Cortex of kidney (tissue), 1 donor: ENCODE measurements around the gene GALNT2.

Experiments
- DNase-seq: peaks from one replicate; lab custom pipeline; 2025; lab: John Stamatoyannopoulos, UW

Gene GALNT2

DNA sequence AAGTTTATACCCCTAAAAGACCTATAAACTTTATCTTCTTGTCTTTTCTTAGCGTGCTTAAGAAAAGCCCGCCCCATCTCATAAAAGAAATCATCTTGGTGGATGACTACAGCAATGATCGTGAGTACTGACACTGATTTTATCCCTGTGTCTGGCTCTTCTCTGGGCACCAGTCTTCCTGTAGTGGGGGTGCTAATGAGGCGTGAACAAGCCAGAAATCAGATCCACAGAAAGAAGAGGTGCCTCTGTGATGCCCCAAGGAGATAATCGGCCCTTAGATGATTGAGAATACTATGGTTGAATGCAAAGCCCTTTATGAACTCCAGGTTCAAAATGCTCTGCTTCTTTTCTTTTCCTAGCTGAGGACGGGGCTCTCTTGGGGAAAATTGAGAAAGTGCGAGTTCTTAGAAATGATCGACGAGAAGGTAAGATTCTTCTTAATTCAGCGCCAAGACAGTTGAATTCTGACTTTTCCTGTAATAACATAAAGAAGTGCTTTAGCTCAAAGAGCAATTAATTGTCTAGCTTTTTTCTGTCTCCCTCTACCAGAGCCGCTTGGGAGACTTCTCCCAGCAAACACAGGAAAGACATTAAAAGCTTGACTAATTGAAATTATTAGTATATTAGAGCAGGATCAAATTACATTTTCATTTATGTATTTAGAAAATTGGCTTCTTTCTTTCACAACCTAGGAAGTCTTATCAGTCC, 169.4 kb downstream of the GALNT2 start:
- DNase-seq = no peak

DNA sequence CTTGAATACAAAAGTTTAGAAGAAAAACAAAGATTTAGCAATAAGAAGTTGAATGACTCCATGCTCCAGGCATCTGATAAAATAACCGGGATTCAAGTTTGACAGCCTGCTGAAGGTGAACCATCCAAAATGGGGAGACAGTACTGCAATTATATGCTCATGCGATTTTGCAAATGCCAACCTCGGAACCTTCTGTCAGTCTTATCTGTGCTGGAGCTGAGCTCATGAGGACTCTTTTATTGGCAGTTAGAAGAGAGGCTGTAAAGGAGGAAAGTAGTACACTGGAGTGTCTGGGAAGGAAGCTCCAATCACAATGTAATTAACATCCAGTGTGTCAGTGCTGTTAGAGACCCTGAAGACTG, 170.0 kb downstream of the GALNT2 start:
- DNase-seq = no peak

DNA sequence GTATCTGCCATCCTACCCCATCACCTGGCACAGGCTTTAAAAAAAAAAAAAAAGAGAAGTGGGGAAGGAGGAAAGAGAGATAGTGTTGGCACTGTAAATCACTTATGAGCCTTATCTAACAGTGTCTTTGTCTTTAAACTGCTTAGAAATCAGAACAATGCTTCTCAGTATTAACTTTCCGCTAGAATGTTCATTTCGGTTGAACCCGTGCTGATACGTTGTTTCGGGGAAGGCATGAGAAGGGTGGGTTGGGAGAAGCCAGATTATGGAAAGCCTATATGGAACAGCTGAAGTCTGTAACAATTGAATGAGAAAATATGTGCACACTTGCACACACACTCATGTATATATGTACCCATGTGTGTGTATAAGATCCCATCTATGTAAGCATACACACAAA, 170.8 kb downstream of the GALNT2 start:
- DNase-seq = no peak

DNA sequence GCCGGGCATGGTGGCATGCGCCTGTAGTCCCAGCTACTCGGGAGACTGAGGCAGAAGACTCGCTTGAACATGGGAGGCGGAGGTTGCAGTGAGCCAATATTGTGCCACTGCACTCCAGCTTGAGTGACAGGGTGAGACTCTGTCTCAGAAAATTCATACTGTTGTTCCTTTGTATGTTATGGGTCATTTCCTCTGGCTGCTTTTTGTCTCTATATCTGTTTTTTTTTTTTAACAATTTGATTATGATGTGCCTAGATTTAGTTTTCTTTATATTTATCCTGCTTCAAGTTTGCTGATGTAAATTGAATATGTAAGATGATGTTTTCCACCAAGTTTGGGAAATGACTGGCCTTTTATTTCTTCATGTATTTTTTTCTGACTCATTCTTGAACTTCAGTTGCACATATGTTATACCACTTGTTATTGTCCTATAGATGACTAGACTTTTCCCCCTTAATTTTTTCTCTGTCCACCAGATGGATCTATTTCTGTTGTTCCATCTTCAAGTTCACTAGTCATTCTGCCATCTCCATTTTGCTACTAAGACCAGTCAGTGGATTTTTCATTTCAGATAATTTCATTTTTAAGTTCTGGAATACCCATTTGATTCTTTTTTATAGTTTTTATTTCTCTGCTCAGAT, 173.5 kb downstream of the GALNT2 start:
- DNase-seq = no peak

DNA sequence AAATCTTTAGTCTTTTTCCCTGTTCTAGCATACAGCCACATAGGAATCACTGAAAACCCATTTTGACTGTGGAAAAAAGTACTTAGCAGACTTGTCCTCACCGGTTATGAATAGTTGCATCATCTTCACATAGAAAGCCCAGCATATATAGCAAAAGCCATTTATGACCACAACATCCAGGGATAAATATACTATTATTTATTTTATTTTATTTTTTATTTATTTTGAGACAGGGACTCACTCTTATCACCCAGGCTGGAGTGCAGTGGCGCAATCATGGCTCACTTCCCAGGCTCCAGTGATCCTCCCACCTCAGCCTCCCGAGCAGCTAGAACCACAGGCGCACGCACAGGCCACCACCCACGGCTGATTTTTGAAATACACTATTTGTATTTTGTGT, 175.3 kb downstream of the GALNT2 start:
- no peak for DNase-seq

DNA sequence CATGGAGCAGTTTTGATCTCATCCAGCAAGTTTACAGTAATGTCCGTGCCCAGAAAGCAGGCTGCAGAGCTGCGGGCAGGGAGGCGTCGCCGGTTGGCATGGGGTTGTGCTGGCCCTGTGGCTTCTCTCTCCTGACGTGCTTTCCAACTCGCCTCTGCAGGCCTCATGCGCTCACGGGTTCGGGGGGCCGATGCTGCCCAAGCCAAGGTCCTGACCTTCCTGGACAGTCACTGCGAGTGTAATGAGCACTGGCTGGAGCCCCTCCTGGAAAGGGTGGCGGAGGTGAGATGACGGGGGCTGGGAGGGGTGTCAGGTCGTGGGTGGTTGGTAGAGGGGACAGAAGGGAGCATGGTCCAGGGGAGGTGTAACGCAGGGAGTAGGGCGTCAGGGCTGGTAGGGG, 176.1 kb downstream of the GALNT2 start:
- no peak for DNase-seq

DNA sequence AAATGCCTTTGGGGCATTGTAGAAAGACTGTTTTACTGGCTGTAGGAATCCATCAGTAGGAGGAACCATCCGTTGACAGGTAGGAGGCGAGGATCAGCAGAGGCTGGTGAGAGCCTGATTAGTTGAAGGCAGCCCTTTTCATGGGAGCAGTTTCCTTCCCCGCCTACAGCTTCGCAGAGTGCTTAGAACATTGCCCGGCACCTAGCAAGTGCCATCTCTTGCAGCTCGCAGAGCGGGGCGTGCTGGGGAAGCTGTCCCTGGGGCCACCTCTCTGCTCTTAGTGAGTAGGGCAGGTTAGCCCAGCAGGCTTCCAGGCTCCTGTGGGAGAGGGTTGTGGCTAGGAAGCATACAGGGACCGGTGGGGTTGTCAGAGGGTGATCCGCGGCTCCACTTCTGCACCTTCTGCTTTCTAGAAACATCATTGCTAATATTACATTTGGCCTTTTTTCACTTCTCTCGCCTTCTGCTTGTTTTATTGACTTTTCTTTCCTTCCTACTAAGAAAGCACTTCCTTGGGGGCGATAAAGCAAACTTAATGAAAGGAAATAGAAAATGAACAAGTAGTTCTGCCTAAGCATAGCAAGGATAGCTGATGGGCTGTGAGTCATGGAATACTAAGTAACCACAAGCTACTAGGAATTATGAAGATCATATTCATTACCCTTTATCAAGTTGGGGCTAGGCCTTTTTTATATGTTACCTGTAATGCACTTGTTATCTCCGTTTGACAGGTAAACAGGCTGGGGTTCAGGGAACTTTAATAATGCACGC, 176.7 kb downstream of the GALNT2 start:
- no peak for DNase-seq

DNA sequence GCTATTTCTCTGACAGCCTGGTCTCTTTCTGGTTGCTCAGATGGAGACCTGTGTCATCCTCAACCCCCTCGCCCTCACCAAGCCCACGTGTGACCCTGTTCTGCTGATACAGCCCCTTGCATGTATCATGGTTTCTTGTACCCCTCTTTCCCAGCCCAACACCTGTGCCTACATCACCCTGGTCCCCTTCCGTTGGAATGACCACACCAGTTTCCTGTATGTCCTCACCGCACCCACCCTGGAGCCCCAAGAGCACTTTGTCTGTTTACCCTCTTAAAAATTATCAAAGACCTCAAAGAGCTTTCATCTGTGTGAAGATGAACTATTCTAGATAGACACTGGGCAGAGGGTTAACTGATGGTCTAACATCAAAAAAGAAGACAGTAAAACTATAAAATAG, 179.5 kb downstream of the GALNT2 start:
- no peak for DNase-seq

DNA sequence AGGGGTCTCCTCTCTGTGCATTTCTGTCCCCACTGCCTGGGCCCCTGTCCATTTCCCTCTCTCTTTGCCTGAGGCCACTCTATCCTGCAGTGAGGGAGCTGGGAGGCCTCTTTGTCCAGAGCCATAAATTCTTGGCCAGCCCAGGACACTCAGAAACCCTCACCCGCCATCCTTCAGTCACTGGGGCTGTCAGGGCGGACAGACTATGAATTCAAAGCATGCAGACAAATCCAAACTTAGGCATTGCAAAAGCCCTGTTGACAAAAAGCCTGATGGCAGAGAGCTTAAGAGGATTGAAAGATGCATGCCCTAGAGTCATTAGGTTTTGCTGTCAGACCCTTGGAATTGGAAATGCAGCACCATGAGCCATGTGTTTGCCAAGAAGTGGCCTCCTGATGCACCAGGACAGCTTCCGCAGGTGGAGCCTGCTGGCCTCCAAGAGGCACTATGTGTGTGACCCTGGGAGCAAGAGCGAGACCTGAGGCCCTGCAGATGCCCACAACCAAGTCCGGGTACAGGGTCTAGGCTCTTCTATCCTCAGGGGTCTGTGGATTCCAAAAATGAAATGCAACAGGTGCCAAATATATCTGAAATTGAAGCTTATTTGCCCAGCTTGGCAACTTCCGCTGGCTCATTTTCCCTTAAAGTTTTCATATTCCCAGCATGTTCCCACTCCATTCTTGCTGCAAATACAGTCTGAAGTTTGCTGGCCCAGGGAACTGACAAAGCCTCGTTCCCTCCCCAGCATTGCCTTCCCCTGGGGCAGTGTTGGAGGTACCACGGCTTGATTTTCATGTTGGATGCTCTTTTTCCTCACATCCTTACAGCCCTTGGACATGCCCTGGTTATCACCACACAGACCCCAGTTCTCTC, 181.2 kb downstream of the GALNT2 start:
- DNase-seq = no peak

DNA sequence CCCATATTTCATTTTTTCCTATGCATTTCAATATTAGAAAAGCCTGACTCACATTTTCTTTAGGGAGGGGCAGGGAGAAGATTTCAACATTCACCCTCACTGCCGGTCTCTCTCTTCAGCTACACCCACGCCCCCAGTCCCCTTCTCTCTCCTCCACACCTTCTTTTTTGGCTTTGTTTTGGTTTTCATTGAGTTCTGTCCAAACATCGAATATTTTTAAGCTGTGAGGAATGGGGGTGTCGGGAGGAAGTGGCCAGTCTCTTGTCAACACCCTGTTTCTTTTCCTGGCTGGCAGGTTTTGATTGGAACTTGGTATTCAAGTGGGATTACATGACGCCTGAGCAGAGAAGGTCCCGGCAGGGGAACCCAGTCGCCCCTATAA, 181.8 kb downstream of the GALNT2 start:
- no peak for DNase-seq

DNA sequence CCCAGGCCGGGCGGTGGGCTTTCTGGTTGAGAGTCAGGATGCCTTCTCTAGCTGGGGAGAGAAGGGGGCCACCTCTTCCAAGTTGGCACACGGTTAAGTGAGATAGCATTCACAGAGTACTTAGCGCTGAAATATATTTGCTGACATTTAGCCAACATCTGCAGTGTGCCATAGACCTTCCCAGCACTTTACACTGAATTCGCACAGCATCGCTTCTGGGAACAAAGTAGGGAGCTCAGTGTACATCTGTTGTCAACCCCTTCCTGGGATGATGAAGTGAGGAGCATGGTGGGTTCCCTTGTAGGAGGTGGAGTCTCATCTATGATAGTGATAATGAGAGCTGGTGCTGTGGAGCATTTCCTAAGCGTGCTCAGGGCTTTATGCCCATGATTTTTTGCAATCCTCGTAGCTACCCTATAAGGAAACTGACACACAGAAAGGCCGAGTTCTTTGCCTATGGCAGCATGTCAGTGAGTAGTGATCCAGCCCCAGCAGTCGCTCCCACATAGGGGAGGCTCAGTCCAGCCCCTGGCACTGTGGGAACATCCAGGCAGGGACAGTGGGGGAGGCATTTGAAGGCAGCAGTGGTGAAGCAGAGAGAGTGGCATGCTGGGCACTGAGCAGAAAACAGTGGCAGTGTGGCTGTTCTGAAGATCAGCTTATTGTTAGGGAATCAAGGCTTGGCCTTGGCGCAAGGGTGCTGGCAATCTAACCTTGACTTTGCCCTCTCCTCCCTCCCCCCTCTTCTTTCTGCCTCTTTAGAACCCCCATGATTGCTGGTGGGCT, 182.8 kb downstream of the GALNT2 start:
- DNase-seq = no peak

DNA sequence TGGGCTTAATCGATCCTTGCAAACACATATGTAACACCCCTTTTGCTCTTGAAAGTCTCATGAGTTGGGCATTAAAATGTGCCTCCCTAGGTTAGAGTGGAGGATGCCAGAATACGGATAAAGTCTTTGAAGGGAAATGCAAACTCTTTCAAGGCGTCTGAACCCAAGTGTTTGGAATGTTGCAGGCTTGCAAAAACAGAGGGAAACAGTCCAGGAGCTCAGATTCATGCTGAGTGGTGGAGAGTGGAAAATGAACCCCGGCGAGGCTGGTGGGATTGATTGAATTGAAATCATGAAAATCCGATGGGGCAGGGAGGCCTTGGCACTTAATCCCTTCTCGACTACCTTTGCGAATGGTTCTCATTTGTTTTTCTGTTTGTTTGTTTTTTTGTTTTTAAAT, 183.6 kb downstream of the GALNT2 start:
- no peak for DNase-seq

DNA sequence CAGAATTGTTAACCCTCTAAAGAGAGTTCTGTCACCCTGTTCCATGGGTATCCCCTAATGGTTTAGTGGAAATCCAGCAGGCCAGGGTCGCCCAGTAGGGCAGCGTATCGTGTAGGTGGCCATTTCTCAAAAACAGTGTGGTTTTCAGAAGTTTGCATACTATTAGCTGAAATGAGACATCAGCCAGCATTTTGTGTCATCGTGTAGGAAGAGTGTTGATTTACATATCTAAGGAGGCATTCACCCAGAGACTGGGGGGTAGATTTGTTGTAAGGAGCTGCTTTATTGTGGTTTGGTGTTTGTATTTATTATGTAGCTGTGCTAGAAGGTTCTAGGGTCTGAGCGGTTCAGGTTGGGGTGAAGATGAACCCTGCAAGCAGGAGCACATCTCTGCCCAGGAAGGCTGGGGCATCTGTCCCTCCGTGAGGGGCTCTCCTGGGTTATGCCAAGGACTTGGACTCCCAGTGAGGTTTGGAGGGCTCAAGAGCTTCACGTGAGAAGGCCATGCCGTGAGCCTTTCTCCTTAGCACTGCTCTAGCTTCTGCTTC, 184.7 kb downstream of the GALNT2 start:
- DNase-seq = no peak

DNA sequence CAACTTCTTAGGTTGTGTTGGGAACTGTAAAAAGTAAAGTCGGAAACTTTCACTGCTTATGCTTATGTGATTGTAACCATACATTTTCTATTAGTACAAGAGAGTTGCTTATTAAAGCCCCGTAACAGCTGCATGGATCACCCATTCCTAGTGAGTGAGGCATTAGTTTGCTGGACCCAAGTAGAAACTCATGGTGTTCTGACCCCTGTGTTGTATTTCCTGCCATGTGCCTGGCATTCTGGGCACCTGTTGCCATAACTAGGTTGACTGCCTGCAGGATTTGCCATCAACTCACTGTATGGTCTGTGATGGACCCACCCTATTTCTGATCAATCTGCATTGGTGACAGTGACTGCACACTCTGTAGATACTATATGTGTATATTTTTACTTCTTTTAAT, 186.1 kb downstream of the GALNT2 start:
- no peak for DNase-seq

DNA sequence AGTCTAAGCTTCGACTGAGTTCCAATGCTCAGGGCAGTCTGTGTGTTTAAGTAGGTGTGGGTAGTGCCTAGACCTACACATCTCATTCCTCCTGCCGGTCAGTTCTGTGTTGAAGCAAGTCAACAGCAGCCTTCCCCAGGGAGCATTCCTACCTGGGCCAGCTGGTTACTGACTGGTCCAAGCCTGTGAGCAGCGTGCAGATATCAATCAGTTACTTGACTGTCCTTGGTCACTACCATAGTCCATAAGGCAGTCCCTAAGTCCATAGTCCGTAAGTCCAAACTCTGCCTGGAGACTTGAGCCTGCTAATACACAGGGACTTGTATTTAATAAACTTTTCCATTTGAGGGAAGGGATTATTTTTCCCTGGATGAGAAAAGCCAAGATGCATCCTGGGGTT, 187.2 kb downstream of the GALNT2 start:
- DNase-seq = no peak

DNA sequence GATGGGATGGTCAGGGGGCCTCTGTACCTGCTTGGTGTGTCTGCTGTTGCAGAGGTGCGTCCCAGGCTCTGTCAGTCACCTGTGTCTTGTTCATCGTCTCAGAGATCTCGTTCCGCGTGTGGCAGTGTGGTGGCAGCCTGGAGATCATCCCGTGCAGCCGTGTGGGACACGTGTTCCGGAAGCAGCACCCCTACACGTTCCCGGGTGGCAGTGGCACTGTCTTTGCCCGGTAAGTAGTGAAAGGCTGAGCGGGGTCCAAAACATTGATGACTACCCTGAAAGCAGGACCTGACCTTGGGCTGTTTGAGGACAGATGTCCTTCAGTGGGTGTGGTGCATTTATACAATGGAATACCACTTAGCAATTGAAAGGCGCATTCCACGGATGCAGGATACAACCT, 188.1 kb downstream of the GALNT2 start:
- DNase-seq = no peak

DNA sequence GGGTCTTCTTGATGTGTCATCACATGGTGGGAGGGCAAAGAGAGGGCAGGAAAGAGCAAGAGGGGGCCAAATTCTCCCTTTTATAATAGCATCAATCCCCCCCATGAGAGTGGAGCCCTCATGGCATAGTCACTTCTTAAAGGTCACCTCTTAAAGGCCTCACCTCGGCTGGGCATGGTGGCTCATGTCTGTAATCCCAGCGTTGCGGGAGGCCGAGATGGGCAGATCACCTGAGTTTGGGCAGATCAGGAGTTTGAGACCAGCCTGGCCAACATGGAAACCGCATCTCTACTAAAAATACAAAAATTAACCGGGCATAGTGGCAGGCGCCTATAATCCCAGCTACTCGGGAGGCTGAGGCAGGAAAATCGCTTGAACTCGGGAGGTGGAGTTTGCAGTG, 189.0 kb downstream of the GALNT2 start:
- DNase-seq = no peak

DNA sequence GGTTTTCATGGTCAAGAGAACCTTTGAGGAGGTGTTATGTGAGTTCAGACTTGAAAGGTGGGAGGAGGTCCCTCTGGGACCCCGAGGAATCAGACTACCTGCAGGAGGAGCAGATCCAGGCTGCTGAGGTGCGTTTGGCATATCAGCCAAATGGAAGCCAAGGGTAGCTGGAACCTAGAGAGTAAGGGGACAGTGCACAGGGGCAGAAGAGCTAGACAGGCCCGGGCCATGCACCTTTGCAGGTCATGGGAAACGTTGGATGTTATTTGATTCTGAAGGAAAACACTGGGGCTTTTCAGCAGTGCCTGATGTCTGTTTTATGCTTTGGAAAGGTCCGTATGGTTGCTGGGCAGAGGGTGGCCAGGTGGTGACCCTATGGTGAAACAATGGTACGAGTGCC, 189.9 kb downstream of the GALNT2 start:
- no peak for DNase-seq

DNA sequence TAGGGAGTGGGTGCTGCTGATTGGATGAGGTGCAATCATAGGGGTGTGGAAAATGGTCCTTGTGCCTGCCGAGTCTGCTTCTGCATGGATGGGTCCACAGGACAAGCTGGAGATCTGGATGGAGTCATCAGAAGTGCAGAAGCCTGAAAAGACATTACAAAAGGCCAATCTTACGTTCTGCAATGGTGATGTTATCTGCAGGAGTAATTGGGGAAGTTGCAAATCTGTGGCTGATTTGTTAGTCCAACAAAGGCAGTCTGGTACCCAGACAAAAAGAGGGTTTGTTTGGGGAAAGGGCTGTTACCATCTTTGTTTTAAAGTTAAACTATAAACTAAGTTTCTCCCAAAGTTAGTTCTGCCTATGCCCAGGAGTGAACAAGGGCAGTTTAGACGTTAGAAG, 192.6 kb downstream of the GALNT2 start:
- no peak for DNase-seq

DNA sequence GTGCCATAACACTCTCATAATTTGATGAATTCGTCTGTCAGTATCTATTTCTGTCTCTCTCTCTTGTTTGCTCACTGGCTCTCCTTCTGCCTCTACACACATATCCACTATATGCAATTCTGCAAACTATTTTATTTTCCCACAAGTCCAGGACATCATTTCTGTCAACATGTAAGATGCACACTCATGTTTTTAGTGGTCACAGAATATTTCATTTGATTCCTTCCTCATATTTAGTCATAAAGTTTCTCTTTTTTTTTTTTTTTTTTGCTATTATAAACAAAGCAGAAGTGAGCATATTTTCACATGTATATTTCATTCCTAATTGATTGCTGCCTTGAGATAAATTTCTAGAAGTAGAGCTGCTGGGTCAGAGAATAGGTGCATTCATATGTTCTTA, 193.8 kb downstream of the GALNT2 start:
- no peak for DNase-seq

DNA sequence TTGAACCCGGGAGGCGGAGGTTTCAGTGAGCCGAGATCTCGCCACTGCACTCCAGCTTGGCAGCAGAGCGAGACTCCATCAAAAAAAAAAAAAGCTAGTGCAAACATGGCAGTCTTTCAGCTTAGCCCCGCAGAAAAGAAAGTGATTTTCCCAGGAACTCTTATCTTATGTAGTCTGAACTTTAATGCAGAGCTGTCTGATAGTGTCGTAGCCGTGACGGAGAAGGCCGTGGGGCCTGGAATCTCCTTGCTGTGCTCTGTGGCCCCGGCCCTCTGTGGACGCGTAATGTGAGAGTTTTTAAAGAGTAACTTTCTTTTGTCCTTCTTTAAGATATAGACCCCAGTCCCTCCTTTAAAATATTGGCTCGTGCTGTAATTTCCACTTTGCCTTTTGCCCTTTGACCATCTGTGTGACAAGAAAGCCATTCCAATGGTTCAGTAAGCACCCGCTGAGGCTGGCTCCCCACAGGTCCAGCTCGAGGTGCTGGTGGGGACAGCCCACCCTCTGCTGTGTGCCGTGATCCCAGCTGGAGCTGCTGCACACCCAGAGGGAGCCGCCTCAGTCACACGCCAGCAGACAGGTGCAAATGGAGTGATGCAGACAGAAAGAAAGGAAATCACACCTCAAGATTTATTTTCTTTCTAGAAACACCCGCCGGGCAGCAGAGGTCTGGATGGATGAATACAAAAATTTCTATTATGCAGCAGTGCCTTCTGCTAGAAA, 195.1 kb downstream of the GALNT2 start:
- DNase-seq = no peak
